Suprapubic skin (tissue), 4 donors: Measurements from ENCODE around the gene TRIP4.

Experiments used
- CTCF ChIP-seq, 2 donors: fragments of 200-600 bp in 1 of 2; fragments of 450-650 bp in 1 of 2; sonication (generic) in 1 of 2; IDR thresholded peaks; one replicate each; pipeline ENCODE4 v1.5.1; 2016 to 2019; ENCODE audit warnings: antibody characterized with exemption in 2 of 2, mild to moderate bottlenecking in 1 of 2, moderate library complexity in 1 of 2
- EP300 ChIP-seq: sonication (generic); formaldehyde crosslinking; IDR thresholded peaks from one replicate; pipeline ENCODE4 v1.6.1; 2017; ENCODE audit warnings: antibody characterized with exemption
- POLR2AphosphoS5 ChIP-seq, 3 donors: sonication (generic); formaldehyde crosslinking; IDR thresholded peaks; one replicate each; pipeline ENCODE4 v1.6.1; 2017; ENCODE audit warnings: antibody characterized with exemption in 3 of 3

DNA sequence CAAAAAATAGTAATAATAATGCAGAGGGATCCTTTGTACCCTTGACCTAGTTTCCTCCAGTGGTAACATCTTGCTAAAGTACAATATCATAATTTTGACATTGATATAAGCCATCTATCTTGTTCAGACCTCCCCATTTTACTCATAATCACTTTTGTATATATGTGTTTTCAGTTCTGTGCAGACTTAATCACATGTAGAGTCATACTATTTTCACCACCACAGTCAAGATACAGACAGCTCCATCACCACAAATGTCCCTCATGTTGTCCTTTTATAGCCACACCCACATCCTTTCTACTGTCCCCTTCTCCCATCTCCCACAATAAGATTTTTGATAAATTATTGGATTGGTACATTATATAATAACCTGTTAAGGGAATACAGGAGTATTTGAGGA, 98.2 kb downstream of the TRIP4 start:
- TF ChIP-seq CTCF (IDR thresholded peaks at IDR 0.05) (no peak), POLR2AphosphoS5 (IDR thresholded peaks at IDR 0.05) (no peak), EP300 (no peak)
